Stimulated activated CD4-positive, alpha-beta T cell treated with anti-CD3 and anti-CD28 coated beads, Interleukin-1b, Interleukin-23, amount 100 ng/mL, for 48 hours (primary cell): ENCODE data around the gene ACOXL.

ENCODE experiments used
- DNase-seq: peaks from one replicate; pipeline ENCODE4 v3.0.0-alpha.2; 2020

The ACOXL gene

DNA sequence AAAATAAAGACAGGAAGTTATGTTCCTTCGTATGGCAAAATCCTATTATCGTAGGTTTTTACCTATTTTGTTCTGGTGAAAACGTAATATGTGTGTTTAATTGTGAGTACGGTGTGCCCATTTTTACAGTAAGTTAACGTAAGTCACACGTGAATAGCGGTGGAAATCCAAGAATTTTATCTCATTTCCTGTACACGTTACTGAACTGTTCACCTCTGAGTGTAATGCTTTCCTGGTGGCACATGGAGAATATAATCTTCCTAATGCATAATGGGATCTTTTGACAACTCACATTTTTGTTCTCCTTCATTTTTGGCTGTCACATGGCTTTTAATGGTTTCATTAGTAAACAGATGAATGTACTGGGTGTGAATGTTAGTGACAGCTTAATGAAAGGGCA is 416.6 kb downstream of the ACOXL start:
- no peak for DNase-seq

DNA sequence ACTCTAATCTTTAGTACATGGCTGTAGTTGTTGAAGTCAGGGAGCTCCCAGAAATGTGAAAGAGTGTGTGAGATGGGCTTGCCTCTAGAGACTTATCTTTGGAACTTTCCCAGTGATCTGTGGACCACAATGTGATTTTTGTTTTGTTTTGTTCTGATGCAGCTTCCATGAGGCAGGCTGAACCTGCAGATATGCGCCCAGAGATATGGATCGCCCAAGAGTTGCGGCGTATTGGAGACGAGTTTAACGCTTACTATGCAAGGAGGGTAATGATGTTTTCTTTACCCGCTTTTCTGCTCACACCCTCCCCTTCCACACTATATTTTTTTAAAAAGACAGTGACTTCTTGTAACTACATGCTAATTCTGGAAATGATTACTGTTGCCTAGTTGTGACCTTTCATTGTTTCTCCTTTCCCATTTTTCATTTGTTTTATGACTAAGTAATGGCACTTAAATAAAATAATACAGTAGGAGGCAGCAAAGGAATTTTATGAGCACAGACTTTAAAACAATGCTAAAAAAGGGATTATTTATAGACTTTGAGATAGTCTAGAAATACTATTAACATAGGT is 417.6 kb downstream of the ACOXL start:
- no peak for DNase-seq

DNA sequence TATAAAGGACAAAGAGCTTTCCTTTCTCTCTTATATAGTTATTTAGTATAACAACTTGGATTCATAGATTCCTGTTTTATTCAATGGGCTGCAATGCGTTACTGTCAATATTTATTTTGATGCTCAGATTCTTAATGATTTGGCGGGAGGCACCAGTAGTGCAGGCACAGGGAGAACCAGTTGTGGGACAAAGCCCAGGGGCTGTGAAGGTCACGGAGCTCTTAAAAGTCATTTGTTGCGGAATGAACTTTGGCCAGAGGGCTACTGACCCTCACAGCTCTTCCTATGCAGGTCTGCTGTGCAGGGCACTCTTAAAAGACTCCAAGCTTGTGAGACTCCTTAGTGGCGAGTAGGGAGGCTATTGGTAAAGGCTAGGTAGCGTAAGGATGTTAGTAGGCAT is 422.4 kb downstream of the ACOXL start:
- DNase-seq: no peak

DNA sequence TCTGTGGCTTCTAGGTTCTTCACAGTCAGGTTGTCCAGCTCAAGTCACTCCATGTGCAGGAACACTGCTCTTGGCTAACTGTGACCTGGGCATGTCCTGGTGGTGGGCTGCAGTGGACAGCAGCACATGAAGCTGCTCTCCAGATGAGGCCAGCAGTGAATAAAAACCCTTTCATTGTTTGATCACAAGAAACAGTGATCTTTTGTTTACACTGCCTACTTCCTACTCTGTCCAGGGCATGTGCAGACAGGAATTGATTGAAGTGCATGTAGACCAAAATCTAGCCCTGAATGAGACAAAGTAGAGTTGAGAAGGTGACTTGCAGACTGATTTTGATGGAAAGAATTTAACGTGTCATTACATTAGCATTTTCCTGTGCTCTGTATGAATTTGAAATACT is 423.2 kb downstream of the ACOXL start:
- DNase-seq: no peak

DNA sequence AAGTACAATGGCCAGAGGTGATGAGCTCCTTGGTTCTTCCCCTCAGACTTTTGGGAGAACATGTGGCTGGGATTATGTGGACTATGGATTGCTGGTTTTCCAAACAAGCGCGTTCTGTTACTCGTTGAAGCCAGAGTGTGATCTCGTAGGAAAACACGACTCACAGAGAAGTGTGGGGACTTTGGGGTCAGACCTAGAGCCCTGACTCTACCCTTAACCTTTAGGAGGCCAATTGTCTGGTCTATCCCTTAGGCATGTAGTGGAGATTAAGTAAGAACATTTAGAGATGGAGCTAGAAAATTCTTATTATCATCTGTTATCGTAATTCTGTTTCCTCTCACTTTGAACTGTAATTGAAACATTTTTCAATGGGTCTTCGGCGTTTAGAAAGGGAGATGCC is 424.2 kb downstream of the ACOXL start:
- no peak for DNase-seq

DNA sequence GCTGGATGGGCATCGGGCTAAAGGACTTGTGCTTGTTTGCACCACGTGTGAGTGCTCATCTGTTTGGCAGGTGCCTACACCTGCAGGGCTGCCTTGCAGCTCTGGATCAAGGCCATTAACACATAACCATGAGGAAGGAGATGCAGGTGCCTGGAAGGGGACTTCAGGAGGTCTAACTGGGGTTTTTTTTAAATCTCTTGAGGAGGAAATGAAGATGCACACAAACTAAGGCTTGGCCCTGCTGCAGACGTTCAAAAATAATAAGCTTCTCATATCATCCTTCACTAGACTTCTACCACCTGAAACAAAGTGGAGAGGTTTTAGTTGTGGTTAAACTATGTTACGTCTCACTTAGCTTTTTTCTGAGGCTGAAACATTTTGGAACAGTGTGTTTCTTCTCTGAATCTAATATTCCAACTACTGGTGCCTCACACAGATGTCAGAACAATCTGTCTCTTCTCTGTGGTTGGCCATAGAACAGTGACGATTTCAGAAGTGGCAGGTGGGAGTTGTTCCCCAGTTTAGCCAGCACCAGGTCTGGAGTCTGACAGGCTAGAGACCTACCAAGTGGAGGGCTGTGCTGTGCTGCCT is 424.8 kb downstream of the ACOXL start:
- DNase-seq: no peak

DNA sequence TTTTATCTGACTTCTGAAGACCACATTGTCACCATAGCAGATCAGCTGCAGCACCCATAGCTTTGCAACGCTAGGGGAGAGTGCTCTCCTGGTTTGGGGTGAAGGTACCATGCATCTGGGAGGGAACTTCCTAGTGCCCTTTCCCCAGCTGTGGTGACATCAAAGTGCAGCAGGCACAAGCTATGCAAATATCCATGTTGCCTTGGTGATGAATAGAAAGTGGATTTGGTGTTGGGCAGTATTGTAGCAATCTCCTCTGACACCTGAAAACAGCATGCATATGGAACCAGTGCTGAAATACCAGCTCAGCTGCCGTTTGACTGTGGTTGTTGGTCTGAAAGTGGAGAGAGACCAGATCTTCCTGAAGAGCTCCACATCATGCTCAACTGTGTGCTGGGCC is 425.4 kb downstream of the ACOXL start:
- no peak for DNase-seq

DNA sequence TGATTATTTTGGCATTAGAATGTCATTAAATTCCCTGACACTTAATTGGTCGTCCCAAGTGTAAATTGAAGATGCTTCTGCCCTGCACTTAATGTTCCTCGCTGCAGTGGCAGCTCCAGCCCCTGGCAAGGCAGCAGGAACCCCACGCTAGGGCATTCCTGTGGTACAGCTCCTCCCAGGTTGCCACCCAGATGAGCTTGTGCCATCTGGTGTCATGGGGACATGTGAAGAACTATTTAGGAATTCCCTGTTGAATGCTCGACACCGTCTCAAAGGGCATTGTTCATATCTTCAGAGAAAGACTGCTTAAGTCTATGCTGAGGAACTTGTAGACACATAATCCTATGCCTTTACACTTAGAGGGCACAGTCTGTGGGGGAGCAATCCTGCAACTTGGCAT is 427.3 kb downstream of the ACOXL start:
- DNase-seq: no peak

DNA sequence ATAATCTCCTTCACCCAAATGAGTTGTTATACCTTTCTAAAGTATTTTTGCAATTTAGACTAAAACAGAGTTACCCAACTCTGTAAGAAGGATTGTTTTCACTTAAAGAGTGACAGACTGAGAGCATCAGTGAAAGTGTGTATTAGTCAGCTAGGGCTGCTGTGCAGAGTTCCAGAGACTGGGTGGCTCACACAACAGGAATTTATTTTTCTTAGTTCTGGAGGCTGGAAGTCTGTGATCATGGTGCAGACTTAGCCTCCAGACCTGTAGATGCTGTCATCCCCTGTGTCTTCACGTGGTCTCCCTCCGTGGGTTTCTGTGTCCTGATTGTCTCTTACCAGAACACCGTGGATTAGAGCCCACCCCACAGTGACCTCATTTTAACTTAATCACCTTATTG is 428.4 kb downstream of the ACOXL start:
- DNase-seq: no peak

DNA sequence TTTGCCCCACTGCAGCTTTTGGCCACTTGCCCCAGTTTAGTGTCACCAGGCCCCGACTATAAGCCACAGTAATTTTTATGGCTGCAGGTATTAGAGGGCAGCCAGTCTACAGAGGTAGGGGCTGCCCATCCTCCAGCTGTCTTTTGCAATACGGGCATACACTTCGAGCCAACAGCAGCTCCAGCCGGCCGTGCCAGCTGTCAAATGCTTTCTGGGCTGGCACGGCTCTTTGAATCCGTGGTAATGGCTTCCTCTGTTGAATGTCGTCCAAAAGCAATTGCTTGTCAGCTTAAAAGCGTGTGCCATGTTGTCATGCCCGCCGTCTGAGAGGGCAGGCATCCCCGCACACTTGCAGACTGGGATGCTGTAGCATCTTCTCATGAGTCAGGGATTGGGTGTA is 429.6 kb downstream of the ACOXL start:
- DNase-seq: no peak

DNA sequence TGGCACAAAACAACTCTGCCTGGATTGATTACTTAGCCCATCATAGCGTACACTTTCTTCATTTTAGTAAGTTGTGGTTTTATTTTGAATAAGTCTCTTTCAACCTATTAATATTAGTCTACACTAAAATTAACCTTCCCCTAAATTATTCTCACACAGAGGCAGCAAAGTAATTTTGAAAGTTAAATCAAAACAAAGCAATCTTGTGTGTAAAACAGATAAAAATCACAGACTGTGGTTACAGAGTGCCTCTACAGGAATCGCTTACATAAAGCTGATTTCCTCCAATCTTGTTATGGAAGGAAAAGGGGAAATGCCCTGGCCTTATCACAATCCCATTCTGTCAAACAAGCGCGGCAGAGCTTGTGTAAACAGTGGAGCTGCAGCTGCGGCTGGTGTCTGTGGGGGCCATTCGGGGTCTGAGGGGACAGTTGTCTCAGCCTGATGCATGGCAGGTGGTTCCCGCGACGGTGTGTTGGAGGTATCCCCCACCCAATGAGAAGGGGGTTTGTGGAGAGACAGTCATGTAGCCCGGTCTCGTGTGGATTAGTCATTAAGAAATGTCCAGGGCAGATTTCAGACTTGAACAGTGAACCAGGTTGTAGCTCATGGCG is 430.5 kb downstream of the ACOXL start:
- DNase-seq: no peak

DNA sequence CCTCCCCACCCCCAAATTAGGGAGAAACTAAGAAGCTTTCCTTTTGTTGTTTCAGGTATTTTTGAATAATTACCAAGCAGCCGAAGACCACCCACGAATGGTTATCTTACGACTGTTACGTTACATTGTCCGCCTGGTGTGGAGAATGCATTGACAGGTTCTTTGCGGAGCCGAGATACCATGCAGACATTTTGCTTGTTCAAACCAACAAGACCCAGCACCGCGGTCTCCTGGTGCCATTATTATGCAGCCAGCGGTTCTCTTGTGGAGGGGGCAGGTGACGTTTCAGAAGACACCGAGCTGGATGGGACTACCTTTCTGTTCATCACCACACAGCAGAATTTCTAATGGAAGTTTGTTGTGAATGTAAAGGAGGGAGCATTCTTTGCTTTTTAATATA is 431.7 kb downstream of the ACOXL start:
- DNase-seq: no peak

DNA sequence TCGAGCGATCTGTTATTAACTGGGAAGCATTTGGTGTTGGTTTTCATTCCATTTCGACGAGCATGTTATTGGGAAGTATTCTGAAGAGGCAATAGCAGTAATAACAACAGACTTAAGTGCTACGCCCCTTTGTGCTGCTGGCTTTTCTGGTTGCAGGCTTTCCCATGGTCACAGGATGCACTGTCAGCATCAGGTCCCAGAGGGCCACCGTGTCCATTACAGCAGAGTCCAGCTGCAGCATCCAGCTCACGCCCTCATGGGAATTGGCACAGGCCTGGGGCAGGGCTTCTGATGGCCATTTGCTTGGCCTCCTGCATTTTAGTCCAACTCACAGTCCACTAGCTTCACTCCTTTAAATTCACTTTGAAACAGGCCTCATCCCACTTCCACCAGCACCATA is 432.7 kb downstream of the ACOXL start:
- DNase-seq: no peak

DNA sequence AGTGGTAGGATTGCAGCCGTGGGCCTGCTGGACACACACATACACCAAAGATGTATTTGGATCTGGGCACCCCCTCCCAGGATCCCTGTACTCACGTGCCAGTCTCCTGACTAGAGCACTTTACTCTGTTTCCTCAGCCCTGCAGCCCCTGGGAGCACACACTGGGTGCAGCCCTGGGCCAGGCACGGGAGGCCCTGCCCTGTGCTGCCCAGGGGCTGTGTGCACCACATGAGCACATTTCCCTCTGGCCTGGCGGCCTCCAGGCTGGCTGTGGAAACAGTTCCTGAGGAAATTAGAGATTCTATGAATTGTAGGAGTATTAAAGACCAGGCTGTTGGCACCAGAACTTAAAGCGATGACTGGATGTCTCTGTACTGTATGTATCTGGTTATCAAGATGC is 433.7 kb downstream of the ACOXL start:
- no peak for DNase-seq

DNA sequence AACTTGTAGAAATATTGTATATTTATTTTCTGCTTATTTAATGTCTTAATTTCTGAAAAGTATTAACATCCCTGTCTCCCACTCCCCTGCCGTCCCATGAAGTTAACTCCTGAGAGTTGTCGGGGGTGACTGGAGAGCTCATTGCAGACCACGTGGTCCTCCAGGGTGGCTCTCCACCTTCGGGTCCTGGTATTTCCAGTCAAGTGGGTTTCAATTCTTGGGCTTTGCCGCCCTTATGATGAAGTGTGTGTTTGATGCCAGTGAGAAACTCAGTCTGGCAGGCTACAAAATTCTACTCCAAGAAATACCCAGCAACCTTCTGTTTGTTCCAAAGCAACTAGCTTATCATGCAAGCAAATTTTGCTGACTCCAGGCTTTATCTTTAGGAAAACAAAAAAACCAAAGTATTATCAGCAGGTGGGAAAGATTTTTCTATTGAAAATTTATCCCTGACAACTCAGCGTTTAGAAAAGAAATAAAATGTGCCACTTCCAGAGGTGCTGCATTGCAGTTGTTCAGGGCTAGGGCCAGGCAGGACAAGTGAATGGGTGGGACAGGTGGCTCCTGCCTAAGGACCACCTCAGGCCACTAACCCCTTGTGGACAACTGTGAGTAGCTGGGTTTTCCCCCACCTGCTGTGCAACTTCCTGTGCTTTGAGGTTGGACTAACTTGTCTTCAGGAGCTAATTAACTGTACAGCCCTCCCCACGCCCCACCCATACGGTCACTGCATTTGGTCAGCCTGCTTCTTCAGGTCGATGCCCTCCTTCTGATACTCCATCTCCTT is 434.9 kb downstream of the ACOXL start:
- no peak for DNase-seq

DNA sequence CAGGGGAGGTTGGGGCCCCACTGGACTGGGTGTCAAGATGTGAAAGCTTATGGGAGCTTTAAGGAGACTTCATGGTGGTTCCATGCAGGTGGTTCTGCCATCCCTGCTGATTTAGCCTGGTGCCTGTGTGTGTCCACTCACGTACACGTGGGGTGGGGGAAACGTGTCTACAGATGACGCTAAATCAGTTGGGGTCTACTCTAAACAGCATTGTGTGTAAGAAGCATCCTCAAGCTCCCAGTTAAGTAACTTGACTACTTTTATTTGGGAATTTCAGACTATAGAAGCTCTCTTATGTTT is 435.4 kb downstream of the ACOXL start:
- DNase-seq: no peak
